Pulmonary artery endothelial cell (primary cell): ENCODE data around the gene PXDC1. TPM values are rescaled to one million over a fixed set of nuclear protein-coding genes. Genes with fewer than 3 reads are reported as not detected.
"Not testable (repeated sequence)": the region's sequence is repeated elsewhere in the genome, so short reads cannot be mapped to it uniquely, and the experiment has no call there.

ENCODE experiments used
- DNase-seq: peaks from one replicate; pipeline ENCODE4 v3.0.0-alpha.2; 2011; ENCODE audit warnings: low read depth, low spot score
- total RNA-seq: library from RNA; depleted of rRNA; stranded (reverse); fragments of >200 nt; gene quantifications from 2 replicates; pipeline ENCODE4 v1.2.3, GENCODE V29; 2014

PXDC1 gene
- total RNA-seq, 1 donor from 2014 or later, result 104 TPM

- DNase-seq, result no peak
Measured at GRCh38 chr6:3714111-3714510, 37.4 kb downstream of the PXDC1 start.

- no peak for DNase-seq
Measured at GRCh38 chr6:3712827-3713665, 38.5 kb downstream of the PXDC1 start.

- no peak for DNase-seq
Measured at GRCh38 chr6:3711776-3712175, 39.7 kb downstream of the PXDC1 start.

GRCh38 chr6:3710403-3710802 is 41.1 kb downstream of the PXDC1 start:
- DNase-seq, result no peak

GRCh38 chr6:3708540-3708939 is 43.0 kb downstream of the PXDC1 start:
- no peak for DNase-seq

GRCh38 chr6:3707751-3708412 is 43.6 kb downstream of the PXDC1 start:
- DNase-seq, result no peak

- peak; percentile 64 for DNase-seq
Measured at GRCh38 chr6:3707024-3707423, 44.5 kb downstream of the PXDC1 start.

GRCh38 chr6:3706547-3706946 is 45.0 kb downstream of the PXDC1 start:
- no peak for DNase-seq

GRCh38 chr6:3701631-3702030 is 49.9 kb downstream of the PXDC1 start:
- DNase-seq, result no peak

GRCh38 chr6:3699231-3699630 is 52.3 kb downstream of the PXDC1 start:
- no peak for DNase-seq

- no peak for DNase-seq
Measured at GRCh38 chr6:3698021-3698420, 53.5 kb downstream of the PXDC1 start.

- no peak for DNase-seq
Measured at GRCh38 chr6:3697609-3698008, 53.9 kb downstream of the PXDC1 start.

- no peak for DNase-seq
Measured at GRCh38 chr6:3696525-3697088, 54.9 kb downstream of the PXDC1 start.

- DNase-seq, result no peak
Measured at GRCh38 chr6:3695065-3695817, 56.3 kb downstream of the PXDC1 start.

GRCh38 chr6:3693831-3694230 is 57.7 kb downstream of the PXDC1 start:
- DNase-seq, result no peak

- DNase-seq, result no peak
Measured at GRCh38 chr6:3690506-3690905, 61.0 kb downstream of the PXDC1 start.

- DNase-seq, result no peak
Measured at GRCh38 chr6:3687847-3688246, 63.7 kb downstream of the PXDC1 start.

GRCh38 chr6:3683331-3683730 is 68.2 kb downstream of the PXDC1 start:
- no peak for DNase-seq

- DNase-seq, result no peak
Measured at GRCh38 chr6:3678946-3679345, 72.6 kb downstream of the PXDC1 start.

- not testable (repeated sequence) for DNase-seq
Measured at GRCh38 chr6:3677751-3678150, 73.8 kb downstream of the PXDC1 start.

- DNase-seq, result not testable (repeated sequence)
Measured at GRCh38 chr6:3677351-3677750, 74.2 kb downstream of the PXDC1 start.
